ENCODE data around the gene CDK6. TPM values are rescaled to one million over a fixed set of nuclear protein-coding genes. Genes with fewer than 3 reads are reported as not detected.
A peak's percentile ranks its signal among the peaks of the same experiment; 100 is the strongest.

Gene CDK6
- total and polyA plus RNA-seq, 10 of the 15 experiments (the other 5 are each of a cell fraction or from before 2014, with no cell fraction given) = 8.0 to 118 (median 45.8) TPM

DNA sequence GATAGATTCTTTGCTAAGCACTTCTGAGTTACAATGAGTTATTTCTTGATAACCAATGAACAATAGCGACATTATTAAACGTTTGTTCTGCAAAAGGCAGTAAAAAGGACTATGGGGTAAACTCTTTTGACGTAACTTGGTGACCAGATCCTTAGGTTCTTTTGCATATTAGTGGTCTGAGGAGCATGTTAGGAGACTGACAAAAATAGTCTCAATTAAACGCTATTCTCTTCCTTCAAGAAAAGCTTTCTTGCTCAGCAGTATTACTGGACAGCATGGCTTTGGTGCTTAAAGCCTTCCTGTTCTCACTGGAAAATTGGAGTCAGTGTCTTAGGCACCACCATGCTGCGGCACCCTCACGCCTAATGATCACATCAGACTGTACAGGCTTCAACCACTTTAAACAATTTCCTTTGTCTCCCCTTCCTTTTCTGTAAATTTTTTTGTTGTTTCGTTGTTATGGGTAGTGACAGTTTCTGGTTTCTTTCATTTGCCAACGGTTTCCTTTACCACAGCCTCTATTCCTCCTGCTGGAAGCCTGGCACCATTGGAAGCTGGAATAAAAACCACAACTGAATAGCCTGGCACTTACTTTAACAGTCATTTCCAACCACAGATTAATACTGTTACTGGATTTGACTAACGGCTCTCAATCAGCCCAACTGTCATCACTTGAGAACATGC is 197.0 kb downstream of the CDK6 start (continued):
- TF ChIP-seq, protein P1, sequence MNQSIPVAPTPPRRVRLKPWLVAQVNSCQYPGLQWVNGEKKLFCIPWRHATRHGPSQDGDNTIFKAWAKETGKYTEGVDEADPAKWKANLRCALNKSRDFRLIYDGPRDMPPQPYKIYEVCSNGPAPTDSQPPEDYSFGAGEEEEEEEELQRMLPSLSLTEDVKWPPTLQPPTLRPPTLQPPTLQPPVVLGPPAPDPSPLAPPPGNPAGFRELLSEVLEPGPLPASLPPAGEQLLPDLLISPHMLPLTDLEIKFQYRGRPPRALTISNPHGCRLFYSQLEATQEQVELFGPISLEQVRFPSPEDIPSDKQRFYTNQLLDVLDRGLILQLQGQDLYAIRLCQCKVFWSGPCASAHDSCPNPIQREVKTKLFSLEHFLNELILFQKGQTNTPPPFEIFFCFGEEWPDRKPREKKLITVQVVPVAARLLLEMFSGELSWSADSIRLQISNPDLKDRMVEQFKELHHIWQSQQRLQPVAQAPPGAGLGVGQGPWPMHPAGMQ (IDR thresholded peaks at IDR 0.05; ENCODE audit: borderline replicate concordance) = no peak
- no peak for TF ChIP-seq ZBED1 (IDR thresholded peaks at IDR 0.05; ENCODE audit: borderline replicate concordance)
- TF ChIP-seq RUNX3 (IDR thresholded peaks at IDR 0.05; ENCODE audit: low read length) = peak; percentile 81
- peak; percentile 93 for TF ChIP-seq EED (IDR thresholded peaks at IDR 0.05; ENCODE audit: low read depth)
- TF ChIP-seq NFIC (IDR thresholded peaks at IDR 0.05; ENCODE audit: low read depth, low read length) = peak; percentile 77
- TF ChIP-seq MYB (IDR thresholded peaks at IDR 0.05; ENCODE audit: borderline replicate concordance, low read depth, low read length) = no peak
- TF ChIP-seq, protein P2, sequence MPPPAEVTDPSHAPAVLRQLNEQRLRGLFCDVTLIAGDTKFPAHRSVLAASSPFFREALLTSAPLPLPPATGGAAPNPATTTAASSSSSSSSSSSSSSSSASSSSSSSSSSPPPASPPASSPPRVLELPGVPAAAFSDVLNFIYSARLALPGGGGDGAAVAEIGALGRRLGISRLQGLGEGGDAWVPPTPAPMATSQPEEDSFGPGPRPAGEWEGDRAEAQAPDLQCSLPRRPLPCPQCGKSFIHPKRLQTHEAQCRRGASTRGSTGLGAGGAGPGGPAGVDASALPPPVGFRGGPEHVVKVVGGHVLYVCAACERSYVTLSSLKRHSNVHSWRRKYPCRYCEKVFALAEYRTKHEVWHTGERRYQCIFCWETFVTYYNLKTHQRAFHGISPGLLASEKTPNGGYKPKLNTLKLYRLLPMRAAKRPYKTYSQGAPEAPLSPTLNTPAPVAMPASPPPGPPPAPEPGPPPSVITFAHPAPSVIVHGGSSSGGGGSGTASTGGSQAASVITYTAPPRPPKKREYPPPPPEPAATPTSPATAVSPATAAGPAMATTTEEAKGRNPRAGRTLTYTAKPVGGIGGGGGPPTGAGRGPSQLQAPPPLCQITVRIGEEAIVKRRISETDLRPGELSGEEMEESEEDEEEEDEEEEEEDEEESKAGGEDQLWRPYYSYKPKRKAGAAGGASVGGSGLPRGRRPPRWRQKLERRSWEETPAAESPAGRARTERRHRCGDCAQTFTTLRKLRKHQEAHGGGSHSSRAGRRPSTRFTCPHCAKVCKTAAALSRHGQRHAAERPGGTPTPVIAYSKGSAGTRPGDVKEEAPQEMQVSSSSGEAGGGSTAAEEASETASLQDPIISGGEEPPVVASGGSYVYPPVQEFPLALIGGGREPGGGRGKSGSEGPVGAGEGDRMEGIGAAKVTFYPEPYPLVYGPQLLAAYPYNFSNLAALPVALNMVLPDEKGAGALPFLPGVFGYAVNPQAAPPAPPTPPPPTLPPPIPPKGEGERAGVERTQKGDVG (CRISPR knock-in tag; IDR thresholded peaks at IDR 0.05) = no peak
- TF ChIP-seq, protein P3, sequence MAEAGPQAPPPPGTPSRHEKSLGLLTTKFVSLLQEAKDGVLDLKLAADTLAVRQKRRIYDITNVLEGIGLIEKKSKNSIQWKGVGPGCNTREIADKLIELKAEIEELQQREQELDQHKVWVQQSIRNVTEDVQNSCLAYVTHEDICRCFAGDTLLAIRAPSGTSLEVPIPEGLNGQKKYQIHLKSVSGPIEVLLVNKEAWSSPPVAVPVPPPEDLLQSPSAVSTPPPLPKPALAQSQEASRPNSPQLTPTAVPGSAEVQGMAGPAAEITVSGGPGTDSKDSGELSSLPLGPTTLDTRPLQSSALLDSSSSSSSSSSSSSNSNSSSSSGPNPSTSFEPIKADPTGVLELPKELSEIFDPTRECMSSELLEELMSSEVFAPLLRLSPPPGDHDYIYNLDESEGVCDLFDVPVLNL (IDR thresholded peaks at IDR 0.05; ENCODE audit: low read depth, low read length) = no peak
- peak; percentile 65; the same call in 1 of the 2 replicates for TF ChIP-seq JUNB (IDR thresholded peaks at IDR 0.05)
- TF ChIP-seq MEF2B (IDR thresholded peaks at IDR 0.05; ENCODE audit: partially characterized antibody, poor library complexity, severe bottlenecking) = no peak
- TF ChIP-seq, protein P4, sequence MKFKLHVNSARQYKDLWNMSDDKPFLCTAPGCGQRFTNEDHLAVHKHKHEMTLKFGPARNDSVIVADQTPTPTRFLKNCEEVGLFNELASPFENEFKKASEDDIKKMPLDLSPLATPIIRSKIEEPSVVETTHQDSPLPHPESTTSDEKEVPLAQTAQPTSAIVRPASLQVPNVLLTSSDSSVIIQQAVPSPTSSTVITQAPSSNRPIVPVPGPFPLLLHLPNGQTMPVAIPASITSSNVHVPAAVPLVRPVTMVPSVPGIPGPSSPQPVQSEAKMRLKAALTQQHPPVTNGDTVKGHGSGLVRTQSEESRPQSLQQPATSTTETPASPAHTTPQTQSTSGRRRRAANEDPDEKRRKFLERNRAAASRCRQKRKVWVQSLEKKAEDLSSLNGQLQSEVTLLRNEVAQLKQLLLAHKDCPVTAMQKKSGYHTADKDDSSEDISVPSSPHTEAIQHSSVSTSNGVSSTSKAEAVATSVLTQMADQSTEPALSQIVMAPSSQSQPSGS (IDR thresholded peaks at IDR 0.05; ENCODE audit: low read length) = no peak
- TF ChIP-seq NFYB (IDR thresholded peaks at IDR 0.05; ENCODE audit: insufficient read depth, low read depth, low read length) = no peak
- TF ChIP-seq, protein P5, sequence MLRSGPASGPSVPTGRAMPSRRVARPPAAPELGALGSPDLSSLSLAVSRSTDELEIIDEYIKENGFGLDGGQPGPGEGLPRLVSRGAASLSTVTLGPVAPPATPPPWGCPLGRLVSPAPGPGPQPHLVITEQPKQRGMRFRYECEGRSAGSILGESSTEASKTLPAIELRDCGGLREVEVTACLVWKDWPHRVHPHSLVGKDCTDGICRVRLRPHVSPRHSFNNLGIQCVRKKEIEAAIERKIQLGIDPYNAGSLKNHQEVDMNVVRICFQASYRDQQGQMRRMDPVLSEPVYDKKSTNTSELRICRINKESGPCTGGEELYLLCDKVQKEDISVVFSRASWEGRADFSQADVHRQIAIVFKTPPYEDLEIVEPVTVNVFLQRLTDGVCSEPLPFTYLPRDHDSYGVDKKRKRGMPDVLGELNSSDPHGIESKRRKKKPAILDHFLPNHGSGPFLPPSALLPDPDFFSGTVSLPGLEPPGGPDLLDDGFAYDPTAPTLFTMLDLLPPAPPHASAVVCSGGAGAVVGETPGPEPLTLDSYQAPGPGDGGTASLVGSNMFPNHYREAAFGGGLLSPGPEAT (IDR thresholded peaks at IDR 0.05; ENCODE audit: low read depth) = no peak
- TF ChIP-seq IKZF2 (IDR thresholded peaks at IDR 0.05) = peak in 1 of 2 experiments; percentile 24; a peak in 1 of 4 replicates

All from GM12878 (cell line).